NOMO-1 treated with dmso at 0.1 percent for 144 hours (cell line): ENCODE measurements around the gene FOCAD.
"Not testable (repeated sequence)": the region's sequence is repeated elsewhere in the genome, so short reads cannot be mapped to it uniquely, and the experiment has no call there.

Experiments
- DNase-seq: peaks from one replicate; lab custom pipeline; 2025; ENCODE audit not compliant: unreplicated experiment; lab: John Stamatoyannopoulos, UW

Gene FOCAD

GRCh38 chr9:20945269-20945668, 261.2 kb downstream of the FOCAD start:
- no peak for DNase-seq

GRCh38 chr9:20945856-20946255, 261.8 kb downstream of the FOCAD start:
- DNase-seq = no peak

GRCh38 chr9:20948703-20949102, 264.6 kb downstream of the FOCAD start:
- no peak for DNase-seq

GRCh38 chr9:20950707-20951106, 266.6 kb downstream of the FOCAD start:
- no peak for DNase-seq

GRCh38 chr9:20962536-20963225, 278.6 kb downstream of the FOCAD start:
- no peak for DNase-seq

GRCh38 chr9:20972684-20973083, 288.6 kb downstream of the FOCAD start:
- DNase-seq = no peak

- not testable (repeated sequence) for DNase-seq
Observed at GRCh38 chr9:20973246-20973947, 289.3 kb downstream of the FOCAD start.

GRCh38 chr9:20974191-20974938, 290.3 kb downstream of the FOCAD start:
- not testable (repeated sequence) for DNase-seq

- no peak for DNase-seq
Observed at GRCh38 chr9:20978249-20978648, 294.2 kb downstream of the FOCAD start.

- DNase-seq = no peak
Observed at GRCh38 chr9:20980832-20981455, 296.9 kb downstream of the FOCAD start.

- DNase-seq = no peak
Observed at GRCh38 chr9:20981486-20981885, 297.4 kb downstream of the FOCAD start.

- DNase-seq = no peak
Observed at GRCh38 chr9:20984506-20984905, 300.4 kb downstream of the FOCAD start.

GRCh38 chr9:20985851-20986600, 302.0 kb downstream of the FOCAD start:
- DNase-seq = no peak

GRCh38 chr9:20987521-20987920, 303.5 kb downstream of the FOCAD start:
- DNase-seq = no peak

GRCh38 chr9:20988061-20988460, 304.0 kb downstream of the FOCAD start:
- no peak for DNase-seq

- DNase-seq = no peak
Observed at GRCh38 chr9:20988671-20989315, 304.7 kb downstream of the FOCAD start.

GRCh38 chr9:20989923-20990341, 305.9 kb downstream of the FOCAD start:
- no peak for DNase-seq

- DNase-seq = no peak
Observed at GRCh38 chr9:20990867-20991266, 306.8 kb downstream of the FOCAD start.

- DNase-seq = no peak
Observed at GRCh38 chr9:20994486-20994885, 310.4 kb downstream of the FOCAD start.

- no peak for DNase-seq
Observed at GRCh38 chr9:20995616-20996015, 311.6 kb downstream of the FOCAD start.
